DND-41 (cell line): ENCODE data around the gene CEMIP2.

Experiments used
- ATAC-seq: fragments of 200-7000 bp; cut with Tn5 transposase; 3 replicates; pipeline ENCODE4 v1.9.1; 2021; ENCODE audit warnings: low read depth; ENCODE audit not compliant: insufficient read depth
- DNase-seq: peaks from one replicate; pipeline ENCODE4 v3.0.0-alpha.2; 2020
- H2AFZ ChIP-seq: 2 replicates; pipeline ENCODE4 v1.6.0; 2012; ENCODE audit warnings: low read depth, low read length
- H3K27ac ChIP-seq: 2 replicates; pipeline ENCODE4 v1.5.1; 2012; ENCODE audit warnings: low read length, inconsistent platforms
- H3K27me3 ChIP-seq: fragments of 200-600 bp; sonication (generic); 2 replicates; pipeline ENCODE4 v1.6.0; 2012; ENCODE audit warnings: low read length, mild to moderate bottlenecking, inconsistent platforms; ENCODE audit not compliant: insufficient read depth, poor library complexity
- H3K36me3 ChIP-seq: 2 replicates; pipeline ENCODE4 v1.5.1; 2012; ENCODE audit warnings: low read length, inconsistent platforms; ENCODE audit not compliant: insufficient read depth
- H3K4me1 ChIP-seq: 2 replicates; pipeline ENCODE4 v1.5.1; 2012; ENCODE audit warnings: mild to moderate bottlenecking, low read length; ENCODE audit not compliant: insufficient read depth
- H3K4me2 ChIP-seq: 2 replicates; pipeline ENCODE4 v1.6.0; 2012; ENCODE audit warnings: mild to moderate bottlenecking, moderate library complexity, low read length, inconsistent platforms; ENCODE audit not compliant: insufficient read depth
- H3K4me3 ChIP-seq, 2 experiments: fragments of 200-600 bp in 1 of 2; shearing (Covaris generic) in 1 of 2; 2 replicates each; pipeline ENCODE4 v1.5.1; 2012 to 2016; ENCODE audit warnings: inconsistent platforms in 2 of 2, low read length in 2 of 2, mild to moderate bottlenecking in 2 of 2, low read depth in 1 of 2, moderate library complexity in 1 of 2
- H3K79me2 ChIP-seq: 2 replicates; pipeline ENCODE4 v1.6.0; 2012; ENCODE audit warnings: low read length, inconsistent platforms; ENCODE audit not compliant: insufficient read depth
- H3K9ac ChIP-seq: 2 replicates; pipeline ENCODE4 v1.6.0; 2012; ENCODE audit warnings: low read depth, mild to moderate bottlenecking, inconsistent platforms, low read length, moderate library complexity
- H3K9me3 ChIP-seq: 2 replicates; pipeline ENCODE4 v1.5.1; 2012; ENCODE audit warnings: low read length, moderate library complexity, mild to moderate bottlenecking, inconsistent platforms; ENCODE audit not compliant: insufficient read depth, severe bottlenecking
- H4K20me1 ChIP-seq: 2 replicates; pipeline ENCODE4 v1.6.0; 2012; ENCODE audit warnings: low read length; ENCODE audit not compliant: insufficient read depth
- EZH2 ChIP-seq: IDR thresholded peaks from 3 replicates; pipeline ENCODE4 v1.6.1; 2012; ENCODE audit warnings: borderline replicate concordance, low read depth, mild to moderate bottlenecking, moderate library complexity, low read length, inconsistent platforms; ENCODE audit not compliant: severe bottlenecking
- TF ChIP-seq, protein P1 (sequence below): IDR thresholded peaks from 2 replicates; pipeline ENCODE4 v1.5.1; 2012; ENCODE audit warnings: borderline replicate concordance, low read length, moderate library complexity, mild to moderate bottlenecking; ENCODE audit not compliant: poor library complexity, severe bottlenecking; ENCODE audit errors: extremely low read depth

Gene CEMIP2

DNA sequence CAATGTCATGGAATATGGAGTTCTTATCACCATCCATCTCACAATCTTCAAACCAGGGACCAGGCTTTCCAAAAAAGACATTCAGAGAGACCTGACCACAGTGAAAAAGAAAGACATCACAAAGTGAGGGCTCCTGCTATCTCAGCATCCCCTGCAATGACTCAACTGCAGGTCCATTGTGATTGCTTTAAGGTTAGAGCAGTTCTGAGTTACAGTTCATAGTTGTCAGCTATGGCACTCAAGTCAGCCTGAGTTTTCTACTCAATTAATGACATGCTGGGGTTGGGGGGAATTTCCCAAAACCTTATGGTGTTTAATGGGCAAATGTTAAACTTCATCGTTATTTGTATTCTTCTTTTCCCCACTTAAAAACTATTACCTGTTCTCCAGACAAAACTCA, 58.9 kb downstream of the CEMIP2 start:
- Histone ChIP-seq H3K4me1 (no peaks in the 10 kb centered on the region), H3K36me3 (no peaks in the 10 kb centered on the region; the same call in 1 of the 2 replicates), H2AFZ (no peak overlapping the region), H3K9ac (no peak overlapping the region), H3K4me3 (no peak overlapping the region), H3K27me3 (no peaks in the 10 kb centered on the region), H3K4me2 (no peak overlapping the region), H3K27ac (no peak overlapping the region), H4K20me1 (no peaks in the 10 kb centered on the region), H3K9me3 (no peaks in the 10 kb centered on the region), H3K79me2 (no peaks in the 10 kb centered on the region)
- DNase-seq, result no peak
- ATAC-seq, result no peak
- TF ChIP-seq, protein P1, sequence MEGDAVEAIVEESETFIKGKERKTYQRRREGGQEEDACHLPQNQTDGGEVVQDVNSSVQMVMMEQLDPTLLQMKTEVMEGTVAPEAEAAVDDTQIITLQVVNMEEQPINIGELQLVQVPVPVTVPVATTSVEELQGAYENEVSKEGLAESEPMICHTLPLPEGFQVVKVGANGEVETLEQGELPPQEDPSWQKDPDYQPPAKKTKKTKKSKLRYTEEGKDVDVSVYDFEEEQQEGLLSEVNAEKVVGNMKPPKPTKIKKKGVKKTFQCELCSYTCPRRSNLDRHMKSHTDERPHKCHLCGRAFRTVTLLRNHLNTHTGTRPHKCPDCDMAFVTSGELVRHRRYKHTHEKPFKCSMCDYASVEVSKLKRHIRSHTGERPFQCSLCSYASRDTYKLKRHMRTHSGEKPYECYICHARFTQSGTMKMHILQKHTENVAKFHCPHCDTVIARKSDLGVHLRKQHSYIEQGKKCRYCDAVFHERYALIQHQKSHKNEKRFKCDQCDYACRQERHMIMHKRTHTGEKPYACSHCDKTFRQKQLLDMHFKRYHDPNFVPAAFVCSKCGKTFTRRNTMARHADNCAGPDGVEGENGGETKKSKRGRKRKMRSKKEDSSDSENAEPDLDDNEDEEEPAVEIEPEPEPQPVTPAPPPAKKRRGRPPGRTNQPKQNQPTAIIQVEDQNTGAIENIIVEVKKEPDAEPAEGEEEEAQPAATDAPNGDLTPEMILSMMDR, result no peak
- TF ChIP-seq EZH2, result no peak

DNA sequence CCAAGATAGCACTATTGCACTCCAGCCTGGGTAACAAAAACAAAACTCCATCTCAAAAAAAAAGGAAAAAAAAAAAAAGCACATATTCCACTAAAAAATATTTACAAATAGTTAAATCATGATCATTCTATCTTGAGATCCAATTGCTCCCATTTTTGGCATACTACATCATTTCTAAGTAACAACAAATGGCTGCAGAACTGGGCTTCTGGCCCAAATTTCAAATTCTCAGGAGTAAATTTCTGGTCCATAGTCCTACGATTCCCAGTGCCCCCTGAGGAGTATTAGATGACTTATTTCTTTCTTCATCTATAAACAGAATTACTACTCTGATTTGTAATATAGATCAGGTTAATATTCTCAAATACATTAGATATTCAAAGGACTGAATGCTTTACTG, 62.1 kb downstream of the CEMIP2 start:
- Histone ChIP-seq H3K9ac (no peak overlapping the region), H3K79me2 (no peaks in the 10 kb centered on the region), H3K27ac (no peak overlapping the region), H3K36me3 (no peaks in the 10 kb centered on the region), H3K27me3 (no peaks in the 10 kb centered on the region), H3K4me3 (no peak overlapping the region), H4K20me1 (no peaks in the 10 kb centered on the region), H3K4me2 (no peak overlapping the region), H3K9me3 (no peaks in the 10 kb centered on the region), H2AFZ (no peak overlapping the region), H3K4me1 (no peaks in the 10 kb centered on the region)
- ATAC-seq (no peak), DNase-seq (no peak)
- no peak for TF ChIP-seq EZH2
- TF ChIP-seq, protein P1, result no peak

DNA sequence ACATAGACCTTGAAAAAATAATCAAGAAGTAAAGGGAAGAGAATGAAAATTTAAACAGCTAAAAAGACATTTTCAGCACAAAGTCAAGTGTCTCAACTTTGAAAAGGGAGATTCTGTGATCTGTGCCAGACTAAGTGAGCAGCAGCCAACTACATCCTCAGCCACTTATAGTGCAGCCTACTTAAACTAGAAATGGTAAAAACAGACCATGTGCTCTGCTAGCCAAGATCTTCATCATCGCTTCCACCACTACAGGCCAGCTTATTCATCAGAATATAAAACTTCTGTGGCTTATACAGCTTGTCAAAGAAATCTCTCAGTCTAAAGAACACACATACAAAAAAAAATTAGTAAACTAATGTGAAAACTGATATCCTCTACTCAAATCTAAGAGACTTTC, 63.5 kb downstream of the CEMIP2 start:
- no peak for ATAC-seq
- TF ChIP-seq EZH2, result no peak
- TF ChIP-seq, protein P1, result no peak
- Histone ChIP-seq H3K4me3 (no peak overlapping the region), H3K9ac (no peak overlapping the region), H3K4me1 (no peaks in the 10 kb centered on the region), H3K27me3 (no peaks in the 10 kb centered on the region), H3K9me3 (no peaks in the 10 kb centered on the region), H3K79me2 (no peaks in the 10 kb centered on the region), H3K36me3 (0 out of 2 replicates have a peak, but pooled peaks cover 2% of the 10 kb centered on the region), H3K4me2 (no peak overlapping the region), H2AFZ (no peak overlapping the region), H4K20me1 (no peaks in the 10 kb centered on the region), H3K27ac (no peak overlapping the region)
- DNase-seq, result no peak

DNA sequence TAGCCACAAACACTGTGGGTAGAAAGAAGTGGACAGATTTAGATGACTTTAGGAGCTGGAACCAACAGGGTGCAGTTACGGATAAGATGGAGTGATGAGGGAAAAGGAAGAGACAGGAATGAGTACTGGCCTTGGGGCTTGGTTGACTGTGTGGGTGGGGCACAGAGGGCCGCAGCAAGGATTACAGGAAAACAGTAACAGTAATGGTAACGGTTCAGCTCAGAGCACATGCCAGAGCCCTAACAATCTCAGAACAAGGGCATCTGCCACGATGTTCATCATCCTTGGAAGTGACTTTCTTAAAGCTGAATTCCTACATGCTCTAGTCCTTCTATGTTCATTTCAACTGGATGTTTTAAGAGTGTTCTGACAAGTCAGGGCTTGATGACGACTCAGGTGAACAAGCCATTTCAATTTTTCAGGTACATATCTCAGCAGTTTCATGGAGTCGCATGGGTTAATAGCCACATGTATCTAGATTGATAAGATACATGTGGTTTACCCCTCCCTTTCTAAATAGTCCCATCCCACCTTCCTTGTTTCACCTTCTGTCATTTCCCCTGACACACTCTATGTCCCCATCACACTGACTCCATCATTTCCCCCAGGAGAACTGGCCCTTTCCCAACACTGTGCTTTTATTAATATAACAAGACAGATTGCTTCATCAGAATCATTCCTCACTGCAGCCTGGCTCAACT, 65.0 kb downstream of the CEMIP2 start:
- H3K79me2 ChIP-seq, result no peaks in the 10 kb centered on the region
- H3K9ac ChIP-seq, result no peak overlapping the region
- H3K9me3 ChIP-seq, result no peaks in the 10 kb centered on the region
- no peak overlapping the region for H2AFZ ChIP-seq
- no peaks in the 10 kb centered on the region for H3K4me1 ChIP-seq
- TF ChIP-seq EZH2, result no peak
- TF ChIP-seq, protein P1, result no peak
- H3K4me2 ChIP-seq, result no peak overlapping the region
- H4K20me1 ChIP-seq, result no peaks in the 10 kb centered on the region
- no peak overlapping the region for H3K4me3 ChIP-seq
- H3K36me3 ChIP-seq, result 0 out of 2 replicates have a peak, but pooled peaks cover 5% of the 10 kb centered on the region
- ATAC-seq (no peak), DNase-seq (no peak)
- H3K27ac ChIP-seq, result no peak overlapping the region
- H3K27me3 ChIP-seq, result no peaks in the 10 kb centered on the region
